Effector memory CD8-positive, alpha-beta T cell (primary cell): ENCODE results near the gene PDGFD.
A peak's percentile ranks its signal among the peaks of the same experiment; 100 is the strongest.

Experiments
- ATAC-seq: fragments of 150-1000 bp; cut with Tn5 transposase; replicated peaks from 2 replicates; pipeline ENCODE4 v1.10.0; 2021; ENCODE audit warnings: mild to moderate bottlenecking, moderate library complexity
- DNase-seq, 3 experiments: peaks; one replicate each; pipeline ENCODE4 v3.0.0; 2021
- H3K27ac Mint-ChIP-seq, 2 donors: one replicate each; pipeline ENCODE4 v1.8.0; 2022; ENCODE audit warnings: mild to moderate bottlenecking in 2 of 2, mixed read lengths in 2 of 2, moderate library complexity in 2 of 2
- H3K27me3 Mint-ChIP-seq, 2 donors: one replicate each; pipeline ENCODE4 v1.8.0; 2022; ENCODE audit warnings: mixed read lengths in 2 of 2
- H3K36me3 Mint-ChIP-seq: one replicate; pipeline ENCODE4 v1.8.0; 2022; ENCODE audit warnings: mild to moderate bottlenecking, moderate library complexity, mixed read lengths; ENCODE audit not compliant: insufficient read depth
- H3K4me1 Mint-ChIP-seq, 2 donors: one replicate each; pipeline ENCODE4 v1.8.0; 2022; ENCODE audit warnings: low read depth in 2 of 2, mixed read lengths in 2 of 2
- H3K4me3 Mint-ChIP-seq, 2 donors: one replicate each; pipeline ENCODE4 v1.8.0; 2022; ENCODE audit warnings: mild to moderate bottlenecking in 2 of 2, mixed read lengths in 2 of 2, moderate library complexity in 2 of 2
- H3K9me3 Mint-ChIP-seq, 2 donors: one replicate each; pipeline ENCODE4 v1.8.0; 2022; ENCODE audit warnings: mixed read lengths in 2 of 2

The PDGFD gene

DNA sequence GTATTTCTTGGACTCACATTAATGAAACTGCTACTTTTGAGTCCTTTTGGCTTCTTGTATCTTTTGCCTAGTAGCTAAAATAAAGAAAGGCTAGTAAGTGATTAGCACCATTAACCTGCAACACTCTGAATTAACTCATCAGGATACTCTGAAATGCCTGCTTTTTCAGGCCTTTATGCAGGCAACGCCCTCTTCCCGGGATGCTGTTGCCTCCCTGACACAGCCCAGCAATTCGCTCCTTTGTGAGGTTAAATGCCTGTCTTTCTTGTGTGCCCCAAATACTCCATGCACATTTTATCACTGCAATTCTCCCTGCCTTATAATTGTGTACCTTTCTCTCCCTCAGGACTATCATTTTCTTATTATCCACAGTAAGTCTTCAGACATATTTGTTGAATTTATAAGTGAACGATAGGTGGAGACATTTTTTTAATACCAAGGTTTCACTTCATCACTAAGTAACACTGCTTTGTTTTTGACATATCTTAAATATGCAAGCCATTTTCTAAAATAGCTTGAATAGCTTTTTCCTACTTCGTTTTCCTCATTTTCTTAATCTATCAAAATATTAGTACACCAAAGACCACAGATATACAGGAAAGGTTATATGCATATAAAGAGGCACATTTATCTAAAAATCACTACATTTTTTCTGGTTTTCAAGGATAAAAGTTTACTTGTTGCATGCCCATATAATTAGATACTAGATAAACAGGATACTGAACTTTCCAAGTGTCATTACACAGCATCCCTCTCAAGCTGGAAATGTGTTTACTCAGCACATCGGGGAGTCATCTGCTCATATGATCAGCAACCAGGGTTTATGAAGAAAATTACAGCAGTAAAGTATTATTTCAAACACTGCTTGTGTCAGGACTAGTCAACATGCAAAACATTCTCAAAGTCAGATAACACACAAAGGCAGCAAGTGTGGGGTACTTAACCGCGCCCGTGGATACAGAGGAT is 176.0 kb downstream of the PDGFD start:
- H3K36me3 Mint-ChIP-seq: no peaks in the 10 kb centered on the region
- H3K9me3 Mint-ChIP-seq: peaks cover 0 to 6% of the 10 kb centered on the region in 2 donors
- H3K4me1 Mint-ChIP-seq: no peaks in the 10 kb centered on the region
- no peak overlapping the region for H3K27ac Mint-ChIP-seq
- DNase-seq: no peak
- H3K4me3 Mint-ChIP-seq: no peak overlapping the region
- ATAC-seq: no peak
- H3K27me3 Mint-ChIP-seq: no peaks in the 10 kb centered on the region

DNA sequence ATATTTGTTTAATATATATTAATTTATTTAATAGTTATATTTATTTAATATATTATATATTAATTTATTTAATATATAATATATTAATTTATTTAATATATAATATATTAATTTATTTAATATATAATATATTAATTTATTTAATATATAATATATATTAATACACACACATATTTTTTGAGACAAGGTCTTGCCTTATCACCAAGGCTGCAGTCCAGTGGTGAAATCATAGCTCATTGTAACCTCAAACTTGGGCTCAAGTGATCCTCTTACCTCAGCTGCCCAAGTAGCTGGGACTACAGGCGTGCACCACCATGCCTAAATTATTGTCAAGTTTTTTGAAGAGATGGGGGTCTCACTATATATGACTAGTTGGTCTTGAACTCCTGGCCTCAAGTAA is 178.9 kb downstream of the PDGFD start:
- H3K36me3 Mint-ChIP-seq: no peaks in the 10 kb centered on the region
- ATAC-seq (no peak), DNase-seq (no peak)
- no peaks in the 10 kb centered on the region for H3K27me3 Mint-ChIP-seq
- H3K4me3 Mint-ChIP-seq: no peak overlapping the region
- peaks cover 0 to 6% of the 10 kb centered on the region in 2 donors for H3K9me3 Mint-ChIP-seq
- H3K4me1 Mint-ChIP-seq: no peaks in the 10 kb centered on the region
- H3K27ac Mint-ChIP-seq: no peak overlapping the region

DNA sequence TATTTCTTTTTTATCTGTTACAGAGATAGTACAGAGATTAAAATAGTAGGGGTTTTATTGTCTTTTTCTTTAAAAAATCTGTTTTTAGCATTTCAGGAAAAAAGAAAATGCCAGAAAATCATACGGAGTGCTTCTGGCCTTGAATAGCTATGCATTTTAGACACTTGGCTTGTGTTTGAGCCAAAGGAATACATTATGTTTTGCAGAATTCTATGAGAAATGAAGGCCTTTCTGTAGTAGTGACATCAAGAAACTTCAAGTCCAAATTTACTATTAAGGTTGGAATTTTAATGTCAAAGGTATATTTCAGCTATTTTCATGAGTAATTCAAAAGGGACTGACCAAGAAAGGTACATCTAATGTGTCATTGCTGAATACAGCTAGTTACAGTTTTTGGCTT is 183.8 kb downstream of the PDGFD start:
- H3K4me3 Mint-ChIP-seq: no peak overlapping the region
- H3K9me3 Mint-ChIP-seq: no peaks in the 10 kb centered on the region
- no peaks in the 10 kb centered on the region for H3K27me3 Mint-ChIP-seq
- no peak overlapping the region for H3K27ac Mint-ChIP-seq
- ATAC-seq (no peak), DNase-seq (no peak)
- H3K4me1 Mint-ChIP-seq: no peaks in the 10 kb centered on the region
- H3K36me3 Mint-ChIP-seq: peaks cover 3% of the 10 kb centered on the region

DNA sequence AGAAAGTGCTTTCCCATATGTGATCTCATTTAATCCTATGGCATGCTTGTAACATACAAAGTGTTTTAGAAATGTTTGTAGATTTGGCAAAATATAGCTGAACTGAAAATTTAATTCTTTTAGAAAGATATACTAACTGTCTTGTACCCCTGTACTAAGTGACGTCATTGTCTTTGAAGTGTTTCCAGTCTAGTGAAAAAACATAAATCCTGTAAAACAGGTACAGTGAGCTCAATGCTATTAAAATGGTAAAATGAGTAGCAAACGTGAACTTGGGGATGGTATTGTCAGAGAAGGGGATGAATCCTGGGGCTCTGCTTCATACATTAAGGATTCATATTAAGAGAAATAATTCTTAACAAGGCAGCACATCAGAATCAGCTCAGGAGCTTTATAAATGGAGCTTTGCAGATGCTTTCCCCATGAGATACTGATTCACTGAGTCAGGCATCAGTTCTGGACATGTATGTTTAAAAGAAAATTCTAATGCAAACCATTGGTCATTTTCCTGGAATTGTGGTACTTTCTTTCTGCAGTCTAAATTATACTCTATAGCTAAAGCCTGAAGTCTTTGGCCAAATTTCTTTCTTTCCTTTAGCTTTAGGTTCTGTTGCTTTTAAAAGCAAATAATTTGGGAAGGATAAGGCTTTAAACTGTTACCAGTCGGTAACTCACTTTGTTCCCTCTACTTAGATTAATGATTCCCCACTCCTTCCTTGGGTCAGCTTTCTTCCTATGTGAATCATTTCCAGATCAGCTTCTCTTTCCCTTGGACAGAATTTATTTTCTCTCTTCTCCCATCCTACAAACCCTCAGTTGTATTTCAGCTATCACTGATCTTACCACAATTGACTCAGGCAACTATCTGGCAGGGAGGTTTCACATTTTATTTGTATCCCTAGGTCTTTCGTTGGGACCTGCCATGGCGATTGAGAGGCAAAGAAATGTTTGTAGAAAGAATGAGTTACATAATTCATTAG is 185.0 kb downstream of the PDGFD start:
- H3K27me3 Mint-ChIP-seq: no peaks in the 10 kb centered on the region
- no peak for ATAC-seq
- peaks cover 3% of the 10 kb centered on the region for H3K36me3 Mint-ChIP-seq
- H3K4me3 Mint-ChIP-seq: no peak overlapping the region
- H3K27ac Mint-ChIP-seq: no peak overlapping the region
- H3K4me1 Mint-ChIP-seq: no peaks in the 10 kb centered on the region
- H3K9me3 Mint-ChIP-seq: no peaks in the 10 kb centered on the region
- no peak for DNase-seq

DNA sequence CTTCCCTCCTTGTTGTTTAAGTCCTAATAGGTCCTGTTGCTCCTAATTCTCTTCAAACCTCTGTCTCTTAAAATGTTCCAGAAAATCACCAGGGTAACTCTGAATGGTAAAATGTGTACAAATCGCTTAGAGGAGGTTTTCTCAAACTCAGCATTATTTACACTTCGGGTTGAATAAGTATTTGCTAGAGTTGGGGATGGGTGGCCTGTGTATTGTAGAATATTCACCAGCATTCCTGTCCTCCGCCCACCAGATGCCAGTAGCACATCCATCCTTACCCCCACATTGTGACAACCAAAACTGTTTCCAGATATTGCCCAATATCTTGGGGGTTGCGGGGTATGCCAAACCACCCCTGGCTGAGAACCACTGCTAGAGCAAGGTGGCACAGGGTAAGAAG is 191.9 kb downstream of the PDGFD start:
- DNase-seq: no peak
- Mint-ChIP-seq H3K4me1 (no peaks in the 10 kb centered on the region), H3K36me3 (peaks cover 3% of the 10 kb centered on the region), H3K4me3 (no peak overlapping the region), H3K9me3 (no peaks in the 10 kb centered on the region), H3K27me3 (no peaks in the 10 kb centered on the region), H3K27ac (no peak overlapping the region)
- no peak for ATAC-seq

DNA sequence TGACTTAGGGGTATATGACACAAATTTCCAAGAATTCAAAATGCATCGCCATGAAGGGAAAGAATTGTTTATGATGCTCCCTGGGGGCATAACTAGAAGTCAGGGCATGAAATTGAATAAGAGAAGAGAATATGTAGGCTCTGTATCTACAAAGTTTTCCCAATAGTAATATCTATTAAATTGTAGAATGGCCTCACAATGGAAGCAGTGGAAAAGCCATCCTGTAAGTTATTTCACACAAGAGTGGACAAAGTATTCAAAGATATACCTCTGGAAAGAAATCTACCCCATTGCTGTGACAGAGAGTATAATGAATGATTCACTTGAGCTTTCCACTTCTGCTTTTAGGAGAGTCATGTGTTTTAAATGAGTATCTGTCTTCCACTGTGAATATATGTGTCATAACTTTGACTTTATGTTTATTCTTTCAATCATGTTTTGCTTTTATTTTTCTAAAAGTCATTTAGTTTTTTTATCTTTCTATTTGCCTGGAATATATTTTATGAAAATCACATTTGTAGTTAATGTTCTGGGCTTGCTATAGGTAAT is 193.2 kb downstream of the PDGFD start:
- ATAC-seq: no peak

DNA sequence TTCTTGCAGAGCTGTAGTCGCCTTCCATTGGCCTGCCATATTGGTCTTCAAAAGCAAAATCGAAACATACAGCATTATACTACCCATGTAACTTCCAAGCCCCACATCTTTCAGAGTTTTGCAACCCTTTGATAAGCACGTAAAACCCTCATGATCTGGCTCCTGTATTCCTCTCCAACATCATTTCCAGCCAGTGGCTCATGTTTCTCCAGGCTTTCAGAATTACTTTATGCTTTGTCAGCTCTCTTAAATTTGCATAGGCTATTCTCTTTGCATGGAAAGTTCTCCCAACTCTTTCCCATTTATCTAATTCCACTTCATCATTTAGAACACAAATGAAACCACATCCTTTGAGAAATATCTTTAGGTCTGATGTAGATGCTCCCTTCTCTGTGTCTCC is 195.3 kb downstream of the PDGFD start:
- Mint-ChIP-seq H3K36me3 (no peaks in the 10 kb centered on the region), H3K4me3 (no peak overlapping the region), H3K27me3 (no peaks in the 10 kb centered on the region), H3K4me1 (no peaks in the 10 kb centered on the region), H3K27ac (no peak overlapping the region), H3K9me3 (no peaks in the 10 kb centered on the region)
- DNase-seq: no peak
- ATAC-seq: no peak

More for the DNA sequence above, 193.2 kb downstream of the PDGFD start:
- no peak for DNase-seq
- Mint-ChIP-seq H3K4me1 (no peaks in the 10 kb centered on the region), H3K27ac (no peak overlapping the region), H3K4me3 (no peak overlapping the region), H3K27me3 (no peaks in the 10 kb centered on the region), H3K36me3 (no peaks in the 10 kb centered on the region), H3K9me3 (no peaks in the 10 kb centered on the region)

DNA sequence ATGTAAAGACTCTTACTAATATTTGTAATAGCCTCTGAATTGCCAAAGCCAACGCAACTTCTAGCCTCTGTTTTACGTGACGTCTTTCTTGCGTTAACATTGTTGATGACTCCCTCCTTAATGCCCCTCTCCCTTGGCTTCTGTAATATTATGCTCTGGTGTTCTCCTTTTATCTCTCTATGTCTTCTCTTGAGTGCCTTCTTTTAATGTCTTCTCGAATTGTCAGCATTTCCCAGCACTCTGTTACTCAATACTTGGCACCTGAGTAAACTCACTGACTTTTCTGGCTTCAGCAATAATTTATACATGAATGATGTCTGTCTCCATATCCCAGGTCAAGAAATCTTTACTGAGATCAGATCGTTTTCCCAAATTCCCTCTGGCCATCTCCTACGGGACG is 196.0 kb downstream of the PDGFD start:
- Mint-ChIP-seq H3K4me1 (no peaks in the 10 kb centered on the region), H3K9me3 (no peaks in the 10 kb centered on the region), H3K27me3 (no peaks in the 10 kb centered on the region), H3K4me3 (no peak overlapping the region), H3K36me3 (no peaks in the 10 kb centered on the region), H3K27ac (no peak overlapping the region)
- DNase-seq (no peak), ATAC-seq (no peak)

DNA sequence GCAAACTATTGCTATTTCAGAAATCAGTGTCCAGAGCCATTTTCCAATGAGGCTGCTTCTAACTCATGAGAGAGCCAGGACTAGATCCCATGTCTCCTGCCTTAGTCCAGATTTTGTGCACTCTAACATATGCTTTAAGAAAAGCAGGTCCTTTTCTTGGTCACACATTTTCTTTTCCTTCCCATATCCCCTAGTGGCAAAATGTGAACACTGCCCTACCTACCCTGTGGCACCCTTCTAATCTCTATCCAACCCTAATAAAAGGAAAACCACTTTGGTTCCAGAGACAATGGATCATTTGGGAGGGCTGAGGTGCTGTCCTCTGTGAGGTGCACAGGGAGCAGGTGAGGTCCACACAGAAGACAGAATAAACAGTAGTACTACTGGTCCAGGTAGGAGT is 199.6 kb downstream of the PDGFD start:
- ATAC-seq: no peak
- Mint-ChIP-seq H3K9me3 (no peaks in the 10 kb centered on the region), H3K27me3 (no peaks in the 10 kb centered on the region), H3K4me1 (peaks cover 0 to 5% of the 10 kb centered on the region in 2 donors), H3K36me3 (no peaks in the 10 kb centered on the region), H3K4me3 (no peak overlapping the region), H3K27ac (no peak overlapping the region)
- no peak for DNase-seq

DNA sequence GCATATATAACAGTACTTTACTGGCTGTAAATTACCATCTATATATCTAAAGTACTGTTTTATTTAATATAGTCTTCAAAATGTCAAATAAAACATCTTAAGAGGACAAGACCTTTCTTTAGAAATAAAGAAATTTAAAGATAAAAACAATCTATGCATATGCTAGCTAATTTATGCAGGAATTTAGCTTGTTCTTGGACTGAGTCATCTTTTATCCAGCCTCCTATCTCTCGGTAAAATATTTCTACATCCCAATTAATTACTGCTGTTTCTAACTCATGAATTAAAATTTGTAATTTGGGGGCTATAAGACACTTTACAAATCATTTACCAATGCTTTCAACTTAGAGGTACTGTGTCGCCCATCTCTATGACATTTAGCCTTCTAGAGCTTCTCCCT is 200.3 kb downstream of the PDGFD start:
- Mint-ChIP-seq H3K27me3 (no peaks in the 10 kb centered on the region), H3K4me1 (peaks cover 2 to 8% of the 10 kb centered on the region in 2 donors), H3K4me3 (no peak overlapping the region), H3K9me3 (no peaks in the 10 kb centered on the region), H3K27ac (no peak overlapping the region), H3K36me3 (no peaks in the 10 kb centered on the region)
- no peak for DNase-seq
- ATAC-seq: no peak

DNA sequence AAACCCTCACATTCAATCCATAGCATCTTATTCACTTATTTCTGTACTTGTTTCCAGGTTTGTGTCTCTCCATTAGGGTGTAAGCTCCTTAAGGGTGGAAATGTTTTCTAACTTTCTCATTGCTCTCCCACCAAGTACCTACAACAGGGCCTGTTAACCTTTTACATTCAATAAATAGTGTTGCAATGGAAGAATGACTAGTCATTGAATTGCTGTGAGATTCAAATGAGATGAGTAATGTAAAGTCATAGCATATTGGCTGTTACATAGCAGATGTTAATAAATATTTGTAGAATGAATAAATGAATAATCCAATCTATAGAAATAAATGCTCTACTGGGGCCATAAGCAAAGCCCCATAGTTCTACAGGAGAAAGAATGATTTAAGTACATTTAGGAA is 202.9 kb downstream of the PDGFD start:
- DNase-seq: no peak
- no peak overlapping the region for H3K4me3 Mint-ChIP-seq
- H3K9me3 Mint-ChIP-seq: no peaks in the 10 kb centered on the region
- H3K36me3 Mint-ChIP-seq: no peaks in the 10 kb centered on the region
- H3K27me3 Mint-ChIP-seq: no peaks in the 10 kb centered on the region
- no peak for ATAC-seq
- peaks cover 5 to 8% of the 10 kb centered on the region in 2 donors for H3K4me1 Mint-ChIP-seq
- no peak overlapping the region for H3K27ac Mint-ChIP-seq

DNA sequence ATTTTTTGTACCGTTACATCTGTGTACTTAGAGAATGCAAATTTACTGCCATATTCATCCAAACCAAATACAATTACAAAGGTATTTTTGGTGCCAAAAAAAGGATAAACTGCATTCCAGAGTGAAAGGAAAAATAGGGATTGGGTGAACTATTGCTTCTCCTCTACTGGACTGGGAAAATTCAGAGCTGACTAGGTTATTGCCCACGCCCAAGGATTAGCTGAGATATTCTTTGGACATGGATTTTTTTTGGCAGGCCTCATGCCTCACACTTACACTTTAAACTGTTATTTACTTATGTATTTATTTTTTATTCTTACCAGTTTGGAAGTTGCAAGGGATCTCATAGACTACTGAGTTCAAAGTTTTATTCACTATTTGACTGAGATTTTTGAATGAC is 203.8 kb downstream of the PDGFD start:
- H3K4me1 Mint-ChIP-seq: peaks cover 5 to 8% of the 10 kb centered on the region in 2 donors

DNA sequence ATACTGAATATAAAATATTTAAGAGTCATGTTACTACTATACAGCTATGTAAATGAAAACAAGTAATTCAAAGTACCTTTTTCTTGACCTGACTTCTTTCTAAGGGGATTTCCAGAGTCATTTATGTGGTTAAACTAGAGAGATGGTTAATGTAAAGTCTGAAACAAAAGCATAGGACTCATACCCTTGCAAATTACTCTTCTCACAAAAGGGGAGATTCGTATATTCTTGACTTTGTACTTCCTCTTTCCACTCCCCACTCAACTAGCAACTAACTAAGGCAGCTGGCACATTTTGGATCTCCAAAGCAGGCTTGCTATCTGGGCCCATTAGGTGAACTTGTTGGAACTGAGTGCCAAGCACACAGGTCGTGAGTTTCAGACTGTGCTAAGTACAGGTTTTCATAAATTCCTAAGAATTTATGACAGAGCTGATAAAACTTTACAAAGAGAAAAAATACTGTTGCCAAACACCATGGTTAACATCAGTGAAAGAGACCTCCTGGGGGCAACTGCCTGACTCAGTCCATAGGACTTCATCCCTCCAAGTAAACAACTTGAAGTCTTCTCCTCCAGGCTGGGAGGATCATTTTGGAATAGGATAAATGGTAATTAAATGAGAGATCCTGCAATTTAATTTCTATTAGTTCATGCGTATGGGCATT is 204.5 kb downstream of the PDGFD start:
- Mint-ChIP-seq H3K9me3 (no peaks in the 10 kb centered on the region), H3K27ac (peak overlapping the region in 1 of 2 donors; percentile 76), H3K4me3 (no peak overlapping the region), H3K36me3 (no peaks in the 10 kb centered on the region), H3K4me1 (peaks cover 5 to 8% of the 10 kb centered on the region in 2 donors), H3K27me3 (no peaks in the 10 kb centered on the region)
- peak; percentile 31 for ATAC-seq
- DNase-seq: no peak

More for the DNA sequence above, 203.8 kb downstream of the PDGFD start:
- Mint-ChIP-seq H3K9me3 (no peaks in the 10 kb centered on the region), H3K27me3 (no peaks in the 10 kb centered on the region), H3K36me3 (no peaks in the 10 kb centered on the region), H3K27ac (no peak overlapping the region), H3K4me3 (no peak overlapping the region)
- ATAC-seq (no peak), DNase-seq (no peak)
